Mesenchymal stem cell (in vitro differentiated cells and primary cell): ENCODE results near the gene CUL7.

Experiments used
- DNase-seq: peaks from one replicate; pipeline ENCODE4 v3.0.0-alpha.2; 2013
- H2AFZ ChIP-seq: one replicate; pipeline ENCODE4 v1.6.1; 2013; ENCODE audit warnings: low read depth, mild to moderate bottlenecking, control low read depth, inconsistent platforms, low read length, moderate library complexity
- H2AK5ac ChIP-seq: 2 replicates; pipeline ENCODE4 v1.6.1; 2013; ENCODE audit warnings: low read length, moderate library complexity, mild to moderate bottlenecking, inconsistent platforms; ENCODE audit not compliant: severe bottlenecking
- H2BK120ac ChIP-seq: one replicate; pipeline ENCODE4 v1.6.1; 2013; ENCODE audit warnings: low read depth, mild to moderate bottlenecking, inconsistent platforms, low read length, moderate library complexity
- H2BK12ac ChIP-seq, 2 experiments: one replicate each; pipeline ENCODE4 v1.6.1; 2013; ENCODE audit warnings: inconsistent platforms in 2 of 2, low read length in 2 of 2, mild to moderate bottlenecking in 2 of 2, moderate library complexity in 2 of 2, control low read depth in 1 of 2
- H2BK15ac ChIP-seq: one replicate; pipeline ENCODE4 v1.6.1; 2013; ENCODE audit warnings: mild to moderate bottlenecking, low read depth, inconsistent platforms; ENCODE audit not compliant: poor library complexity, severe bottlenecking
- H2BK5ac ChIP-seq: 2 replicates; pipeline ENCODE4 v1.6.1; 2013; ENCODE audit warnings: low read depth, mild to moderate bottlenecking, low read length, control low read depth, inconsistent platforms; ENCODE audit not compliant: poor library complexity, severe bottlenecking
- H3K14ac ChIP-seq, 2 experiments: one replicate each; pipeline ENCODE4 v1.6.1; 2013; ENCODE audit warnings: inconsistent platforms in 2 of 2, low read length in 2 of 2, control low read depth in 1 of 2, mild to moderate bottlenecking in 1 of 2, moderate library complexity in 1 of 2
- H3K18ac ChIP-seq, 2 experiments: one replicate each; pipeline ENCODE4 v1.6.1; 2013; ENCODE audit warnings: inconsistent platforms in 2 of 2, low read length in 2 of 2, control low read depth in 1 of 2, low read depth in 1 of 2, mild to moderate bottlenecking in 1 of 2
- H3K23ac ChIP-seq, 2 experiments: one replicate each; pipeline ENCODE4 v1.6.1; 2013; ENCODE audit warnings: inconsistent platforms in 2 of 2, low read length in 2 of 2, mild to moderate bottlenecking in 2 of 2, moderate library complexity in 2 of 2, control low read depth in 1 of 2
- H3K27ac ChIP-seq: 2 replicates; pipeline ENCODE4 v1.5.1; 2013; ENCODE audit warnings: mild to moderate bottlenecking, moderate library complexity, low read length, control low read depth, inconsistent platforms; ENCODE audit not compliant: poor library complexity, severe bottlenecking
- H3K27me3 ChIP-seq, 2 experiments: 2 replicates each; pipeline versions ENCODE4 v1.6.1 to v1.7.0; 2013; ENCODE audit warnings: low read length in 2 of 2, mild to moderate bottlenecking in 2 of 2, moderate library complexity in 2 of 2, control low read depth in 1 of 2, inconsistent platforms in 1 of 2; ENCODE audit not compliant: control insufficient read depth in 1 of 2, insufficient read depth in 1 of 2
- H3K36me3 ChIP-seq, 2 experiments: 2 replicates each; pipeline versions ENCODE4 v1.6.1 to v1.7.0; 2013; ENCODE audit warnings: low read length in 2 of 2, control low read depth in 1 of 2, inconsistent platforms in 1 of 2, low read depth in 1 of 2, mild to moderate bottlenecking in 1 of 2; ENCODE audit not compliant: insufficient read depth in 2 of 2, control insufficient read depth in 1 of 2
- H3K4ac ChIP-seq, 2 experiments: one replicate each; pipeline ENCODE4 v1.6.1; 2013; ENCODE audit warnings: inconsistent platforms in 2 of 2, low read length in 2 of 2, mild to moderate bottlenecking in 2 of 2, moderate library complexity in 2 of 2, control low read depth in 1 of 2, low read depth in 1 of 2
- H3K4me1 ChIP-seq: 2 replicates; pipeline ENCODE4 v1.6.1; 2013; ENCODE audit warnings: low read depth, low read length, control low read depth; ENCODE audit not compliant: control insufficient read depth, insufficient read depth
- H3K4me2 ChIP-seq: 2 replicates; pipeline ENCODE4 v1.6.1; 2013; ENCODE audit warnings: low read length, mild to moderate bottlenecking, inconsistent platforms; ENCODE audit not compliant: poor library complexity, severe bottlenecking
- H3K4me3 ChIP-seq, 2 experiments: 2 replicates each; pipeline versions ENCODE4 v1.5.1 to v1.7.0; 2013; ENCODE audit warnings: low read length in 2 of 2, mild to moderate bottlenecking in 2 of 2, control low read depth in 1 of 2, low read depth in 1 of 2; ENCODE audit not compliant: insufficient read depth in 1 of 2
- H3K79me1 ChIP-seq: replicated peaks from 2 replicates; pipeline ENCODE4 v1.6.1; 2013; ENCODE audit warnings: mild to moderate bottlenecking, control low read depth, low read length, inconsistent platforms; ENCODE audit not compliant: poor library complexity, severe bottlenecking
- H3K9ac ChIP-seq: 2 replicates; pipeline ENCODE4 v1.7.0; 2013; ENCODE audit warnings: mild to moderate bottlenecking, low read length, moderate library complexity
- H3K9me3 ChIP-seq: 2 replicates; pipeline ENCODE4 v1.7.0; 2013; ENCODE audit warnings: mild to moderate bottlenecking, low read length; ENCODE audit not compliant: control insufficient read depth
- H4K8ac ChIP-seq: one replicate; pipeline ENCODE4 v1.6.1; 2013; ENCODE audit warnings: inconsistent platforms, mild to moderate bottlenecking, low read length, moderate library complexity
- H4K91ac ChIP-seq: one replicate; pipeline ENCODE4 v1.6.1; 2013; ENCODE audit warnings: mild to moderate bottlenecking, low read length, inconsistent platforms
- WGBS: methylation state at CpG from one replicate; pipeline ENCODE4 v1.1.7; 2013; ENCODE audit warnings: mixed read lengths; 5-methylcytosine and 5-hydroxymethylcytosine counted together

CUL7 gene

GRCh38 chr6:43020052-43020705 is 33.5 kb downstream of the CUL7 start:
- H3K9ac ChIP-seq = peak overlapping the region; percentile 98
- peaks cover 34% of the 10 kb centered on the region for H3K4me1 ChIP-seq
- no peak overlapping the region for H3K23ac ChIP-seq
- H2AFZ ChIP-seq = no peak overlapping the region
- no peaks in the 10 kb centered on the region for H3K9me3 ChIP-seq
- H3K14ac ChIP-seq = no peak overlapping the region
- H3K18ac ChIP-seq = no peak overlapping the region
- peaks cover 24% of the 10 kb centered on the region for H3K79me1 ChIP-seq
- H3K27ac ChIP-seq = no peak overlapping the region
- H3K36me3 ChIP-seq = peaks cover 57 to 66% of the 10 kb centered on the region in 2 experiments
- no peak overlapping the region for H2BK15ac ChIP-seq
- 100% methylated on average over 2 of the region's 3 CpGs for WGBS
- H3K27me3 ChIP-seq = no peaks in the 10 kb centered on the region
- DNase-seq = no peak
- H3K4me3 ChIP-seq = no peak overlapping the region
- no peak overlapping the region for H4K91ac ChIP-seq
- H3K4me2 ChIP-seq = no peak overlapping the region
- no peak overlapping the region for H2BK12ac ChIP-seq
- no peak overlapping the region for H2BK5ac ChIP-seq
- H3K4ac ChIP-seq = no peak overlapping the region
- H2BK120ac ChIP-seq = no peak overlapping the region
- H4K8ac ChIP-seq = no peak overlapping the region
- H2AK5ac ChIP-seq = no peak overlapping the region

- H3K9me3 ChIP-seq = no peaks in the 10 kb centered on the region
- no peak overlapping the region for H3K14ac ChIP-seq
- H2AK5ac ChIP-seq = no peak overlapping the region
- no peak overlapping the region for H2BK15ac ChIP-seq
- H4K91ac ChIP-seq = no peak overlapping the region
- H3K9ac ChIP-seq = peak overlapping the region; percentile 98
- H3K4me2 ChIP-seq = no peak overlapping the region
- H2BK5ac ChIP-seq = no peak overlapping the region
- peaks cover 34% of the 10 kb centered on the region for H3K4me1 ChIP-seq
- peaks cover 49 to 56% of the 10 kb centered on the region in 2 experiments for H3K36me3 ChIP-seq
- no peak for DNase-seq
- no peak overlapping the region for H2BK12ac ChIP-seq
- peaks cover 21% of the 10 kb centered on the region for H3K79me1 ChIP-seq
- H4K8ac ChIP-seq = no peak overlapping the region
- no peak overlapping the region for H3K23ac ChIP-seq
- no peak overlapping the region for H3K4ac ChIP-seq
- no peaks in the 10 kb centered on the region for H3K27me3 ChIP-seq
- no peak overlapping the region for H2BK120ac ChIP-seq
- no peak overlapping the region for H2AFZ ChIP-seq
- 100% methylated on average over 2 of the region's 2 CpGs for WGBS
- no peak overlapping the region for H3K27ac ChIP-seq
- H3K4me3 ChIP-seq = no peak overlapping the region
- H3K18ac ChIP-seq = no peak overlapping the region
Measured at GRCh38 chr6:43019152-43019551, 34.5 kb downstream of the CUL7 start.

- Histone ChIP-seq H2AK5ac (no peak overlapping the region), H2BK12ac (no peak overlapping the region), H3K27ac (no peak overlapping the region), H3K23ac (no peak overlapping the region), H3K4me1 (peaks cover 37% of the 10 kb centered on the region), H4K8ac (peak overlapping the region; percentile 32), H3K4me3 (peak overlapping the region in 1 of 2 experiments; percentile 58), H4K91ac (peak overlapping the region; percentile 28), H2AFZ (no peak overlapping the region), H3K9me3 (no peaks in the 10 kb centered on the region), H3K9ac (peak overlapping the region; percentile 60), H3K18ac (no peak overlapping the region), H3K79me1 (peaks cover 24% of the 10 kb centered on the region), H2BK120ac (no peak overlapping the region), H3K4me2 (no peak overlapping the region), H3K36me3 (peaks cover 49 to 54% of the 10 kb centered on the region in 2 experiments), H3K4ac (peak overlapping the region in 1 of 2 experiments; percentile 6), H3K14ac (no peak overlapping the region), H2BK15ac (no peak overlapping the region), H2BK5ac (no peak overlapping the region), H3K27me3 (no peaks in the 10 kb centered on the region)
- DNase-seq = no peak
- 97% methylated on average over 12 of the region's 12 CpGs for WGBS
Measured at GRCh38 chr6:43016943-43017334, 36.7 kb downstream of the CUL7 start.

GRCh38 chr6:43016176-43016942 is 37.3 kb downstream of the CUL7 start:
- H3K4me3 ChIP-seq = peak overlapping the region in 1 of 2 experiments; percentile 58
- H3K4me2 ChIP-seq = no peak overlapping the region
- no peaks in the 10 kb centered on the region for H3K27me3 ChIP-seq
- H2BK120ac ChIP-seq = no peak overlapping the region
- no peak overlapping the region for H4K8ac ChIP-seq
- H3K9ac ChIP-seq = peak overlapping the region; percentile 60
- H3K79me1 ChIP-seq = peaks cover 28% of the 10 kb centered on the region
- H2BK12ac ChIP-seq = no peak overlapping the region
- no peak for DNase-seq
- H3K23ac ChIP-seq = peak overlapping the region in 1 of 2 experiments; percentile 23
- H2AK5ac ChIP-seq = no peak overlapping the region
- no peak overlapping the region for H2BK5ac ChIP-seq
- no peaks in the 10 kb centered on the region for H3K9me3 ChIP-seq
- peaks cover 38% of the 10 kb centered on the region for H3K4me1 ChIP-seq
- no peak overlapping the region for H2BK15ac ChIP-seq
- H3K14ac ChIP-seq = no peak overlapping the region
- H3K27ac ChIP-seq = no peak overlapping the region
- WGBS = 89% methylated on average over 6 of the region's 7 CpGs
- peak overlapping the region; percentile 28 for H4K91ac ChIP-seq
- H3K4ac ChIP-seq = no peak overlapping the region
- no peak overlapping the region for H3K18ac ChIP-seq
- peaks cover 54 to 60% of the 10 kb centered on the region in 2 experiments for H3K36me3 ChIP-seq
- no peak overlapping the region for H2AFZ ChIP-seq
